IMR-90 (cell line): ENCODE measurements around the gene MICU1. TPM values are rescaled to one million over a fixed set of nuclear protein-coding genes. Genes with fewer than 3 reads are reported as not detected.

Source experiments
- ATAC-seq: fragments of 200-7000 bp; cut with Tn5 transposase; 2 replicates; pipeline ENCODE4 v1.9.1; 2020; ENCODE audit warnings: low read depth, mild to moderate bottlenecking, moderate library complexity
- BruUV-seq: library from RNA; stranded (reverse); fragments of 400-500 nt; replicated peaks from 2 replicates; lab custom pipeline; 2021; lab: Mats Ljungman, UMichigan
- CTCF ChIA-PET: fragments of 300-600 bp; formaldehyde crosslinking; extraction: SDS; loops from one replicate; lab custom pipeline; 2021; ENCODE audit warnings: antibody characterized with exemption; lab: Yijun Ruan, JAX
- POLR2A ChIA-PET: fragments of 300-600 bp; sonication (Branson Sonifier 250); formaldehyde crosslinking; loops from one replicate; lab custom pipeline; 2022; ENCODE audit warnings: antibody characterized with exemption; ENCODE audit not compliant: unreplicated experiment; lab: Charles Lee
- DNase-seq: peaks from one replicate; pipeline ENCODE4 v3.0.0; 2013
- H2AFZ ChIP-seq: replicated peaks from 2 replicates; pipeline ENCODE3; 2013; ENCODE audit warnings: low read length, mild to moderate bottlenecking; ENCODE audit not compliant: poor library complexity
- H2AK5ac ChIP-seq: 2 replicates; pipeline ENCODE4 v1.6.1; 2013; ENCODE audit warnings: low read depth, low read length, inconsistent platforms
- H2AK9ac ChIP-seq: replicated peaks from 2 replicates; pipeline ENCODE3; 2013; ENCODE audit warnings: mild to moderate bottlenecking, low read depth, low read length, moderate library complexity; ENCODE audit not compliant: poor library complexity
- H2BK120ac ChIP-seq: 2 replicates; pipeline ENCODE4 v1.6.1; 2013; ENCODE audit warnings: low read depth, low read length, inconsistent platforms
- H2BK15ac ChIP-seq: 3 replicates; pipeline ENCODE4 v1.6.1; 2013; ENCODE audit warnings: low read depth, low read length, inconsistent platforms
- H2BK20ac ChIP-seq: 2 replicates; pipeline ENCODE4 v1.6.1; 2013; ENCODE audit warnings: low read depth, mild to moderate bottlenecking, inconsistent platforms, low read length, moderate library complexity
- H2BK5ac ChIP-seq: 2 replicates; pipeline ENCODE4 v1.6.1; 2013; ENCODE audit warnings: mild to moderate bottlenecking, low read depth, low read length, inconsistent platforms; ENCODE audit not compliant: poor library complexity, severe bottlenecking
- H3K14ac ChIP-seq: replicated peaks from 2 replicates; pipeline ENCODE4 v1.6.1; 2013; ENCODE audit warnings: low read depth, low read length, inconsistent platforms
- H3K18ac ChIP-seq: 2 replicates; pipeline ENCODE4 v1.6.1; 2013; ENCODE audit warnings: low read depth, low read length, control low read depth
- H3K23ac ChIP-seq: 2 replicates; pipeline ENCODE4 v1.6.1; 2013; ENCODE audit warnings: low read depth, low read length, inconsistent platforms
- H3K27ac ChIP-seq: 2 replicates; pipeline ENCODE4 v1.5.1; 2013; ENCODE audit warnings: mild to moderate bottlenecking, control low read depth, low read length; ENCODE audit not compliant: insufficient read depth
- H3K27me3 ChIP-seq: 2 replicates; pipeline ENCODE4 v1.6.1; 2013; ENCODE audit warnings: low read length; ENCODE audit not compliant: control insufficient read depth, insufficient read depth
- H3K36me3 ChIP-seq: 2 replicates; pipeline ENCODE4 v1.6.1; 2013; ENCODE audit warnings: low read length, mixed read lengths; ENCODE audit not compliant: control insufficient read depth, insufficient read depth
- H3K4ac ChIP-seq: 2 replicates; pipeline ENCODE4 v1.6.1; 2013; ENCODE audit warnings: low read depth, low read length, inconsistent platforms
- H3K4me1 ChIP-seq: 2 replicates; pipeline ENCODE4 v1.6.1; 2013; ENCODE audit warnings: low read length, mixed read lengths; ENCODE audit not compliant: control insufficient read depth, insufficient read depth
- H3K4me2 ChIP-seq: 2 replicates; pipeline ENCODE4 v1.6.1; 2013; ENCODE audit warnings: low read depth, mild to moderate bottlenecking, control low read depth, low read length, moderate library complexity
- H3K4me3 ChIP-seq: 2 replicates; pipeline ENCODE4 v1.5.1; 2013; ENCODE audit warnings: low read depth, mild to moderate bottlenecking, control low read depth, low read length, moderate library complexity; ENCODE audit not compliant: insufficient read depth
- H3K56ac ChIP-seq: 2 replicates; pipeline ENCODE4 v1.6.1; 2013; ENCODE audit warnings: low read length, inconsistent platforms; ENCODE audit not compliant: insufficient read depth; ENCODE audit errors: extremely low read depth
- H3K79me1 ChIP-seq, 2 experiments: 2 replicates each; pipeline ENCODE4 v1.6.1; 2013; ENCODE audit warnings: low read length in 2 of 2, inconsistent platforms in 1 of 2, low read depth in 1 of 2
- H3K9ac ChIP-seq: 2 replicates; pipeline ENCODE4 v1.6.1; 2013; ENCODE audit warnings: low read depth, low read length, control low read depth
- H3K9me1 ChIP-seq: 2 replicates; pipeline ENCODE4 v1.6.1; 2013; ENCODE audit warnings: low read length, inconsistent platforms; ENCODE audit not compliant: insufficient read depth
- H3K9me3 ChIP-seq: 2 replicates; pipeline ENCODE4 v1.6.1; 2013; ENCODE audit warnings: low read length; ENCODE audit not compliant: control insufficient read depth, insufficient read depth
- H4K20me1 ChIP-seq: 2 replicates; pipeline ENCODE4 v1.6.1; 2013; ENCODE audit warnings: low read length, inconsistent platforms; ENCODE audit not compliant: insufficient read depth
- H4K5ac ChIP-seq: 2 replicates; pipeline ENCODE4 v1.6.1; 2013; ENCODE audit warnings: mild to moderate bottlenecking, low read depth, low read length, control low read depth
- H4K8ac ChIP-seq, 2 experiments: 2 replicates each; pipeline ENCODE4 v1.6.1; 2013; ENCODE audit warnings: low read depth in 2 of 2, low read length in 2 of 2, control low read depth in 1 of 2, inconsistent platforms in 1 of 2
- H4K91ac ChIP-seq: 2 replicates; pipeline ENCODE4 v1.6.1; 2013; ENCODE audit warnings: low read depth, low read length, inconsistent platforms; ENCODE audit not compliant: insufficient read depth
- MAFK ChIP-seq: IDR thresholded peaks from 2 replicates; pipeline ENCODE4 v1.6.1; 2012; ENCODE audit warnings: low read depth, low read length, improper control_type of control experiment
- MXI1 ChIP-seq: IDR thresholded peaks from 2 replicates; pipeline ENCODE4 v1.6.1; 2012; ENCODE audit warnings: low read depth, mild to moderate bottlenecking, low read length, moderate library complexity, borderline replicate concordance
- NFE2L2 ChIP-seq: fragments of 150-350 bp; IDR thresholded peaks from 2 replicates; pipeline ENCODE4 v1.6.1; 2016; ENCODE audit warnings: low read depth, mild to moderate bottlenecking, low read length
- POLR2A ChIP-seq: IDR thresholded peaks from 2 replicates; pipeline ENCODE4 v1.6.1; 2012; ENCODE audit warnings: mild to moderate bottlenecking, low read depth, low read length
- WGBS, 2 experiments: methylation state at CpG; one replicate each; pipeline versions ENCODE4 v1.1.5 to v1.1.7; 2013; ENCODE audit warnings: missing lambda C conversion rate in 2 of 2; ENCODE audit not compliant: insufficient read length in 1 of 2; ENCODE audit errors: extremely low coverage in 2 of 2; 5-methylcytosine and 5-hydroxymethylcytosine counted together
- dilution Hi-C: fragments of 300-500 bp; cut with HindIII; formaldehyde crosslinking; loops from one replicate; pipeline ENCODE4 v1.14.3; 2018; ENCODE audit warnings: low sequenced_read_pairs; ENCODE audit not compliant: unreplicated experiment
- in situ Hi-C: fragments of 300-500 bp; cut with MboI; formaldehyde crosslinking; loops from 3 replicates; pipeline ENCODE4 v1.14.3; 2019; ENCODE audit warnings: low sequenced_read_pairs, inconsistent platforms, mixed read lengths
- intact Hi-C: fragments of 100-400 bp; cut with micrococcal nuclease; formaldehyde crosslinking; loops from 2 replicates; pipeline ENCODE4 v1.10.0; 2022
- polyA plus RNA-seq, 3 experiments: library from polyadenylated mRNA; depleted of rRNA; stranded (reverse); fragments of >200 nt; gene quantifications; 2 replicates each; pipeline ENCODE4 v1.2.3, GENCODE V29; 2012; ENCODE audit warnings: low replicate concordance in 1 of 3
- total RNA-seq: library from RNA; depleted of rRNA; stranded (reverse); fragments of >200 nt; gene quantifications from 2 replicates; pipeline ENCODE4 v1.2.3, GENCODE V29; 2012
- TF ChIP-seq, protein P1 (sequence below): fragments of 150-350 bp; IDR thresholded peaks from 2 replicates; pipeline ENCODE4 v1.6.1; 2017; ENCODE audit warnings: mild to moderate bottlenecking, antibody characterized with exemption, low read length, low read depth
- TF ChIP-seq, protein P2 (sequence below): fragments of 150-350 bp; IDR thresholded peaks from 2 replicates; pipeline ENCODE4 v1.6.1; 2016; ENCODE audit warnings: low read depth, mild to moderate bottlenecking, low read length, moderate library complexity, borderline replicate concordance

MICU1 gene
- total and polyA plus RNA-seq, 2 of the 4 experiments (the other 2 are of a cell fraction) = 43.6 to 44.7 TPM

DNA sequence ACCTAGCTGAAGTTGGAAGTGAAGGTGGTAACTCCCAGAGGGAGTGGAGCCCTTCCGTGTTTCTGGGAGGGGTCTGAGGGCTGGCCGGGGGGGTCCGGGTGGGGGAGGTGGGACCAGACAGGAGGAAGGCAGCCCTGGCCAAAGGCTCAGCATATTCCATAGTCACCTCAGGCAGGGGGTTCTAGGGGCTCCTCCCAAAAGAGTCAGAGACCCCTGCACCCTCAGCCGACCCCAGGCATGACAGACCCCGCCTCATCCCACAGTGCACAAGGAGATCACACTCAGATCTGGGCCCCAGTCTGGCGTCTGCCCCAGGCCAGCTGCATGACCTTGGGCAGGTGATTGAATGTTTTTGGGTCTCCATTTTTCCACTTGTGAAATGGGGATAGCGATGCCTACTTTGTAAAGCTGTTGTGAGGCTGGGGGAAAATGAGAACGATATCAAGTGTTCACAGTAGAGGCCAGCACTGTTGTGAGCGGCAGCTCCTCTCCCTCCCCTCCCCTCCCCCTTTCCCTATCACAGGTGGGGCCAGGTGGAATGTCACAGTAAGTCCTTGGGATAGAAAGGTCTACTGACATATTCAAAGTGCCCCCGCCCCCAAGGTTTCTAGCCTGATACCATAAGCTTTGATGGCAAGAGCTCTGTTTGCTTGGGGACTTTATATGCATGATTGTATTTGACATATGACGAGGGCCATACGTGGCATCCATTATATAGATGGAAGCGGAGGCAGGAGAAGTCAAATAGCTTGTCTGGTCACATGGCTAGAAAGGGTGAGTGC lies 304.4 kb downstream of the MICU1 start:
- Histone ChIP-seq H3K4me3 (no peak overlapping the region), H2AK9ac (peak overlapping the region; percentile 97), H3K9me1 (peaks cover 22% of the 10 kb centered on the region), H3K36me3 (no peaks in the 10 kb centered on the region), H3K27me3 (no peaks in the 10 kb centered on the region), H3K56ac (peak overlapping the region; percentile 95), H2AFZ (peak overlapping the region; percentile 88), H3K4ac (peak overlapping the region; percentile 98), H3K18ac (peak overlapping the region; percentile 76), H2BK15ac (peak overlapping the region; percentile 97; the same call in 2 of the 3 replicates), H4K20me1 (no peaks in the 10 kb centered on the region), H4K91ac (peak overlapping the region; percentile 99), H3K27ac (peak overlapping the region; percentile 96), H3K4me1 (peaks cover 42% of the 10 kb centered on the region), H4K8ac (peak overlapping the region; percentile 92 to 99), H3K4me2 (peak overlapping the region; percentile 34), H2AK5ac (peak overlapping the region; percentile 100), H3K9me3 (no peaks in the 10 kb centered on the region), H3K9ac (peak overlapping the region; percentile 67), H2BK20ac (peak overlapping the region; percentile 91), H2BK120ac (peak overlapping the region; percentile 98), H2BK5ac (peak overlapping the region; percentile 93), H3K23ac (peak overlapping the region; percentile 89), H3K14ac (peak overlapping the region; percentile 92), H4K5ac (peak overlapping the region; percentile 87), H3K79me1 (peaks cover 0 to 22% of the 10 kb centered on the region in 2 experiments; a peak in 2 of 4 replicates)
- TF ChIP-seq MAFK = no peak
- TF ChIP-seq NFE2L2 = no peak
- TF ChIP-seq, protein P1, sequence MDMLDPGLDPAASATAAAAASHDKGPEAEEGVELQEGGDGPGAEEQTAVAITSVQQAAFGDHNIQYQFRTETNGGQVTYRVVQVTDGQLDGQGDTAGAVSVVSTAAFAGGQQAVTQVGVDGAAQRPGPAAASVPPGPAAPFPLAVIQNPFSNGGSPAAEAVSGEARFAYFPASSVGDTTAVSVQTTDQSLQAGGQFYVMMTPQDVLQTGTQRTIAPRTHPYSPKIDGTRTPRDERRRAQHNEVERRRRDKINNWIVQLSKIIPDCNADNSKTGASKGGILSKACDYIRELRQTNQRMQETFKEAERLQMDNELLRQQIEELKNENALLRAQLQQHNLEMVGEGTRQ = no peak
- no peak for TF ChIP-seq MXI1
- TF ChIP-seq, protein P2, sequence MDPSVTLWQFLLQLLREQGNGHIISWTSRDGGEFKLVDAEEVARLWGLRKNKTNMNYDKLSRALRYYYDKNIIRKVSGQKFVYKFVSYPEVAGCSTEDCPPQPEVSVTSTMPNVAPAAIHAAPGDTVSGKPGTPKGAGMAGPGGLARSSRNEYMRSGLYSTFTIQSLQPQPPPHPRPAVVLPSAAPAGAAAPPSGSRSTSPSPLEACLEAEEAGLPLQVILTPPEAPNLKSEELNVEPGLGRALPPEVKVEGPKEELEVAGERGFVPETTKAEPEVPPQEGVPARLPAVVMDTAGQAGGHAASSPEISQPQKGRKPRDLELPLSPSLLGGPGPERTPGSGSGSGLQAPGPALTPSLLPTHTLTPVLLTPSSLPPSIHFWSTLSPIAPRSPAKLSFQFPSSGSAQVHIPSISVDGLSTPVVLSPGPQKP = no peak
- TF ChIP-seq POLR2A = no peak; the same call in 1 of the 2 replicates
- intact Hi-C loops = loop anchor here (2.0 kb wide), 1 partner anchor 49 kb away; the partner anchor contains the start of gene DDIT4
- ATAC-seq (no peak), DNase-seq (no peak)
- WGBS, 2 experiments = no CpG with 5 or more reads among the region's 13 CpGs
- POLR2A ChIA-PET = interaction anchor here (0.6 to 1.2 kb wide), 3 partner anchors 39 to 48 kb away, joined by 3 to 8 read pairs (median 3); partner anchors contain the start of gene DDIT4
- CTCF ChIA-PET = interaction anchor here (0.9 to 1.6 kb wide), 2 partner anchors 46 to 273 kb away, joined by 3 read pairs; no protein-coding TSS in a partner anchor
- dilution Hi-C loops = no loop called here
- in situ Hi-C loops = loop anchor here (10.0 kb wide), 1 partner anchor 357 kb away; the partner anchor contains the start of gene CHST3
- BruUV-seq = no TSS peak
